NCI-H1105 treated with DMSO at 0.1 percent for 48 hours (cell line): ENCODE results near the gene CKM.
"Not testable (repeated sequence)": the region's sequence is repeated elsewhere in the genome, so short reads cannot be mapped to it uniquely, and the experiment has no call there.

Source experiments
- DNase-seq: peaks from one replicate; lab custom pipeline; 2025; lab: John Stamatoyannopoulos, UW

Gene CKM

DNA sequence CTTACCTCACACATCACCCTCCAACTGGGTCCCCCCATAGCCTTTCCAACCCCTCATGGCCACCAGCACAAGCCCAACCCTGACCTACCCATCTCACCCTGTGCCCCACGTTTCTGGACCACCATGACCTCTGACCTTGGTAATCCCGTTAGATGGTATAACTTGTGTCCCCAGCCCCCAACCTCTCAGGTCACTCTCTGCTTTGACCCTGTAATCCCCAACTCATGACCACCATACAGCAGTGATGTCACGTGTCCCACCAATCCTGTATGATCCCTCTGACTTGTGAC lies 26.4 kb upstream of the CKM start:
- no peak for DNase-seq

DNA sequence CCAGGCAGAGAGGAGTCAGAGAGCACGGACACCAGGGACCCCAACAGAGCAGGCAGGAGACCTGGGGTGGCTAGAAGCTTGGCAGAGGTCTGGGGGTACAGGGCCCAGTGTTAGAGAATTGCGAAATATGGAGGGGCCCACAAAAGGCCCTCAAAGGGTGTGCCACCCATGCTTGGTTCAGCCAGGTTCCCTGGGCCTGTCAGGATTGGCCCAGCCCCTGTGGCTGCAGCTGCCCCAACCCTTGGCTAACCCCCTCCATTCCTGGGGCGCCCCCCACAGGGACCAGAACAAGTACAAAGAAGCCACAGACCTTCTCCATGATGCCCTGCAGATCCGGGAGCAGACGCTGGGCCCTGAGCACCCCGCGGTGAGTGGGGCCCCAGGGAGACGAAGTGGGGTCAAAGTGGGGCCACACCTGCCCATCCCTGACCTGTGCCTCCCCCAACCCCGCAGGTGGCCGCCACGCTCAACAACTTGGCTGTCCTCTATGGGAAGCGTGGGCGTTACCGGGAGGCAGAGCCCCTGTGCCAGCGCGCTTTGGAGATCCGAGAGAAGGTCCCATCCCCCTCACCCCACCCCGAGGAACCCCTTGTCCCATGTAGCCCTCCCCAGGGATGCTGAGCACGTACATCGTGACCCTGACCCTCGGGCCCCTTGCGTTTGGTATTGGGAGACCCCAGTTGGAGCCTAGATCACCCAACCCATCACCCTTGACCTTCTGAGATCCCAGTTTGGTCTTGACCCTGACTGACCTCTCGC lies 25.9 kb upstream of the CKM start:
- no peak for DNase-seq

DNA sequence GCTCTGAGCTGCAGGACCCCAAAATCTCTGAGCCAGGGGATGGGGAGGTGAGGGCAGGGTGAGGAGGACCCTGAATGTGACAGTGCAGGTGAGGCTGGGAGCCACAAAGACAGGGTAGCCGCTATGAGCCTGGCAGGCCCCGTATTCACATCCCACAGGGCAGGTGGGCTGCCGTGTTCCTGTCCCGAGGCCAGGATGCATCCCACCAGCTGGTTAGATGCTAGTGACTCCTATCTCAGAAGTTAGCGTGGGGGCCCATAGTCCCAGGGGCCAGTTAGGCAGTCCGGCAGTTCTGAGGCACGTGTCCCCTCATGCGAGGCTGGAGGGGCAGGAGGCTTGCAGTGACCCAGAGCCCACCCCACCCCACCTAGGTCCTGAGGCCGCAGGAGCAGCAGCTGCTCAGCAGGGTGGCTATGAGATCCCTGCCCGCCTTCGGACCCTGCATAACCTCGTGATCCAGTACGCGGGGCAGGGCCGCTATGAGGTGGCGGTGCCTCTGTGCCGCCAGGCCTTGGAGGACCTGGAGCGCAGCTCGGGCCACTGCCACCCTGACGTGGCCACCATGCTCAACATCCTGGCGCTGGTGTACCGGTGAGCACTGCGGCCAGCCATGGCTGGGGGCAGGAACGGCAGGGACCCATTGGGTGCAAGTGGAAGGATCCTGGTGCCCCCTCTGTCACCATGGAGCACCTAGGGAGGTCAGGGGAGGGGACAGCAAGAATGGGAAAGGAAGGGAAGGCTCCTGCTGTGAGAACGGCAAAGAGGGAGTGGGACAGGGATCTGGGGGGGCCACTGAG lies 25.1 kb upstream of the CKM start:
- no peak for DNase-seq

DNA sequence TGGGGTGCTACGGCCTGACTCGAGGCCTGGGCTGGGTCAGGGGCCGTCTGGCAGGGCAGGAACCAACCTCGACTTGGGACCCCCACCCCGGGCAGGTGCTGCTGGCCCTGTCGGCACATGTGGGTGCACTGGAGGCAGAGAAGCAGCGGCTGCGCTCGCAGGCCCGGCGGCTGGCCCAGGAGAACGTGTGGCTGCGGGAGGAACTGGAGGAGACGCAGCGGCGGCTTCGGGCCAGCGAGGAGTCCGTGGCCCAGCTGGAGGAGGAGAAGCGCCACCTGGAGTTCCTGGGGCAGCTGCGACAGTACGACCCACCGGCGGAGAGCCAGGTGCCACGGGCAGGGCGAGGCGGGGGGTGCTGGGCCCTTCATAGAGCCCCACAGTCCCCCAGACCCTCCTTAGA lies 23.8 kb upstream of the CKM start:
- no peak for DNase-seq

DNA sequence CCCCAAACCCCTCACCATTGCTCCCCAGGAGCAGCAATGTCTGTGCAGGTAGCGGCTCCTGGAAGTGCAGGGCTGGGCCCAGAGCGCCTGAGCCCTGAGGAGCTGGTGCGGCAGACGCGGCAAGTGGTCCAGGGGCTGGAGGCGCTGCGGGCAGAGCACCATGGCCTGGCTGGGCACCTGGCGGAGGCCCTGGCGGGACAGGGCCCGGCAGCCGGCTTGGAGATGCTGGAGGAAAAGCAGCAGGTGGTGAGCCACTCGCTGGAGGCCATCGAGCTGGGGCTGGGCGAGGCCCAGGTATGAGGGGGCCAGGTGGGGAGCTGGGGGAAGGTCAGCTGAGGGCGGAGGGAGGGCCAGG lies 22.8 kb upstream of the CKM start:
- no peak for DNase-seq

DNA sequence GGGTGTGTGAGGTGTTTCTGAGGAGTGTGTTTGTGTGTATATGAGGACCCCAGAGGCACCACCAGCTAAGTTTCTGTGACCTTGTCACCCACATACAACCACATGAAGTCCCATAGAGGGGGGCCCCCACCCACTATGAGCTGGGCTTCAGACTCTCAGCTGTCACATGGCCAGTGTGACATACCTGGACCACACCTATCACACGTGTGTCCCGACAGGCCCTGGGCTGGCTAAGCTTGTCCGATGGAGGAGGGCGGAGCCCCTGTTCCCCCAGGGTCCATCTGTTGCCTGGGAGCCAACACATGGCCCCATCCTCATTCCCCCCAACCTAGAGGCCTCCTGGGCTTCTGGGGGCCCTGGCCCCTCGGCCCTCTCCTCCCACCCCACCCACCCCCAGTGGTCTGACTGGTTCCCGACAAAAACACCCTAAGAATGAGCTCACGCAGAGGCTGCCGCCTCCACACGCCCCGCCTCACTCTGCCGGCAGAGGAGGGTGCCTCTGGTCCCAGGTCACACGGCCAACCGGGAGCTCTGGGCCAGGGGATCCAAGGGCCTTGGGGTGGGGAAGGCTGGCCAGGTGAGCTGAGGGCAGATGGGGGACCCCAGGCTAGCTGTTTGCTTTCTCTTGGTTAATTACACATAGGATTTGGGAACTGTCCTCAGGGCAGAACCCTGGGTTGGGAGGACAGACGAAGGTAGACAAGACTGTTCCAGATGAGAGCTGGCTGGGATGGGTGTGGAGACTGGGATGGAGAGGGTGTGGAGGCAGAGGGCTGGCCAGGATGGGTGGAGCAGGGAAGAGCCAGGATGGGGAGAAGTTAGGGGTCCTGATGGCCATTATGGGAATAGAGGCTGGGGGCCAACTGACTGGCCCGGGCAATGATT lies 22.2 kb upstream of the CKM start:
- DNase-seq: no peak

DNA sequence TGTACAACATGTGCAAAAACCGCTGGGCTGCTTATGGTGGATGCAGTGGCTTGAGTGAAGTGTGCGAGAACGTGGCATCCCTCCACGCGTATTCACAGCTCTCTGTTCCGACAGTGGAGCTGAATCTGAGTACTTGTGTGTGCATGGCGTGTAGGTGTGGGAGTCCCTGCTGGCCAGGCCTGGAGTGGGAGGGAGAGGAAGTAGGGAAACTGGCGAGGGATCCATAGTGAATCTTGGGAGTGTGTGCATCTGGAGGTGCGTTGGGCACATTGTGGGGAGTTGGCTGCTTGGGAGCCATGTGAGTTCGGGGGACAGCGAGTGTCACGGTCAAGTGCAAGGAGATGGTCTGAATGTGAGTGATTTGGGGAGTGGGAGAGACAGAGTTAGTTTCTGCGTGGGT lies 20.2 kb upstream of the CKM start:
- DNase-seq: no peak

DNA sequence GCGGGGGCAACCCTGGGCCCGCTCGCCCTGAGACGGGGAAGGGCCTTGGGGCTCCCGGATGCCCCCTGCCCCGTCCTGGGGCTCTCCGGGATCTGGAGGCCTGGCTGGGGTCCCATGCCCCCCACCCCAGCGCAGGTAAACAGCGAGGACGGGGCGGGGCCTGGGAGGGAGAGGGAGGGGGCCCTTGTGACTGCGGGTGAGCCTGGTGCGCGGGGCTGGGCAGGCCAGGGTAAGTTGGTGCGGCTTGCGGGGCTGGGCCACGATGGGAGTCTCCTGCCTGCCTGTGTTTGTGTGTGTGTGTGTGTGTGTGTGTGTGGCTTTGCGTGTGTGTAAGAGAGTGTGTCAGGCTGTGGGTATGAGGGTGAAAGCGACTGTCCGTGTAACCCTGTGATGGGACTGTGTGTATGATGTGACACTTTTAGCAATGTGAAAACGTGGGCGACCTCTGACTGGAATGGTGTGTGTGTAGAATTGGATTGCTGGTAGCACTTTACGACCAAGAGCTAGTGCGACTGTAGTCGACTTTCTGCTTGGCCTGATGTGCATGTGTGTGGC lies 18.3 kb upstream of the CKM start:
- no peak for DNase-seq

DNA sequence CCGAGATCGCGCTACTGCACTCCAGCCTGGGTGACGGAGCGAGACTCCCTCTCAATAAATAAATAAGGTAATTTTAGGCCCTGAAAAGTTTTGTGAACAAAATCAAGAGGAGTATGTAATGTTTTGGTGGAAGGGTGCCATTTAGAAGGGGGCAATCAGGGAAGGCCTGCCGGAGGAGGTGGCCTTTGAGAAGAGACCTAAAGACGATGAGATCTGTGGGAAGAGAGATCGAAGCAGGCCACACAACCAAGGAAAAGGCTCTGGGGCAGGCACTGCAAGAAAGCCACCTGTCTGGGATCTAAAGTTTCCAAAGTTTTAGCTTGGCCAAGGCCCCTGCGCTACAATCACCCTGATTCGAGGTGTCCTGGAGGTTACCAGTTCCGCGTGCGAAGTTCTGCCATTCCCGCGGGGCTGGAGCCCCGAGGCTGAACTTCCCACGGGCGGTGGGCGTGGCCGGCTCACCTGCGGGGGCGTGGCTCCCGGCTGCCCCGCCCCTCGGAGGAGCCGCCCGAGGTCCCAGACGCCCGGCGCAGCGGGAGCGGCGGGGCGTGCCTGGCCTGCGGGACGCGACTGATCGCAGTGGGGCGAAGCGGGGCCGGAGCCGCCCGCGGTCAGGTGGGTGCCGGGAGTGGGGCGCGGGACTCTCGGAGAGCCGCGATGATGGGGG lies 17.7 kb upstream of the CKM start, which contains the start of gene KLC3:
Gene KLC3, plus strand, starts transcription at position 519 of the 667 bp plus-strand sequence. CDS start 4,792 bp downstream, outside the sequence.
- DNase-seq: peak; percentile 44

DNA sequence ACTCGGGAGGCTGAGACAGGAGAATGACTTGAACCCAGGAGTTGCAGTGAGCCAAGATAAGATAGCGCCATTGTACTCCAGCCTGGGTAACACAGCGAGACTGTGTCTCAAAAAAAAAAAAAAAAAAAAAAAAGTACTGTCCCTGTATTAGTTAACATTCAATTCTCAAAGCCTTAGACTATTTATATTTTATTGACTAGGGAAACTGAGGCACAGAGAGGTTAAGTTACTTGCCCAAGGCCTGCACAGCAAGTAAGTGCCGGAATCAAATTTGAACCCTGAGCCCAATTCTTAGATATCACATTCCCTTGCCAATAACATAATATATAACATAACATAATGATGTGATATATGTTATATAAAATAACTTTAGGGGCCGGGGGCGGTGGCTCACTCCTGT lies 17.0 kb upstream of the CKM start:
- DNase-seq: no peak

DNA sequence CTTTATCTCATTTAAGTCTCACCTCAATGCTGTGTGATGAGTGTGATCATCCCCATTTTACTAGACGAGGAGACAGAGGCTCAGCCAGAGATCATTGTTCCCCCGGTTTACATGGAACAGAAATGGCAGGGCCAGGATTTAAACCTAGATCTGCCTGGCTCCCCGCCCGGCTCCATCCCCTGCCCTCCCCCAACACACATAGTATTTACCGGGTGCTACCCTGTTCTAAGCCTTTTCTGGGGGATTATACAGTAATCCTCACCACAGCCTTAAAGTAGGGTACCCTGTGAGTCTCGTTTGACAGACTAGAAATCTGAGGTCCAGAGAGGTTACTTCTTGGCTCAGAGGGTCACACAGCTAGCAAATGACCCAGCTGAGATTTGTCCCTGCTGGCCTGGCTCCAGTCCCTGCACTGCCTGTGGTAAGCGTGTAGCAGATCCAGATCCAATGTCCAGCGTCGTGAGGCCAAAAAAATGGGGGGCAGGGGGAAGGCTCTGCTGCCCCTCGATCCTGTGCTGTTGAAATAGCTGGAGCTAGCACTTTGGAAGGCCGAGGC lies 14.1 kb upstream of the CKM start:
- no peak for DNase-seq

DNA sequence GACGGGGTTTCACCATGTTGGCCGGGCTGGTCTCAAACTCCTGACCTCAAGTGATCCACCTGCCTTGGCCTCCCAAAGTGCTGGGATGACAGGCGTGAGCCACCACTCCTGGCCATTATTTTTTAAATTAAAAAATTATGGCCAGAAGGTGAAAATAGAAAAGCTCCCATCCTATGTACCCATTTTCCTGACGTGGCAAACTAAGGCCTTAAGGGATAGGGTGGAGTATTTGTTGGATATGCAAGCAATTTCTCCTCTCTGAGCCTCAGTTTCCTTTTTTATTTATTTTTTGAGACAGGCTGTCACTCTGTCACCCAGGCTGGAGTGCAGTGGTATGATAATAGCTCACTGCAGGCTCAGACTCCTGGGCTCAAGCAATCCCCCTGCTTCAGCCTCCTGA lies 12.2 kb upstream of the CKM start:
- not testable (repeated sequence) for DNase-seq

DNA sequence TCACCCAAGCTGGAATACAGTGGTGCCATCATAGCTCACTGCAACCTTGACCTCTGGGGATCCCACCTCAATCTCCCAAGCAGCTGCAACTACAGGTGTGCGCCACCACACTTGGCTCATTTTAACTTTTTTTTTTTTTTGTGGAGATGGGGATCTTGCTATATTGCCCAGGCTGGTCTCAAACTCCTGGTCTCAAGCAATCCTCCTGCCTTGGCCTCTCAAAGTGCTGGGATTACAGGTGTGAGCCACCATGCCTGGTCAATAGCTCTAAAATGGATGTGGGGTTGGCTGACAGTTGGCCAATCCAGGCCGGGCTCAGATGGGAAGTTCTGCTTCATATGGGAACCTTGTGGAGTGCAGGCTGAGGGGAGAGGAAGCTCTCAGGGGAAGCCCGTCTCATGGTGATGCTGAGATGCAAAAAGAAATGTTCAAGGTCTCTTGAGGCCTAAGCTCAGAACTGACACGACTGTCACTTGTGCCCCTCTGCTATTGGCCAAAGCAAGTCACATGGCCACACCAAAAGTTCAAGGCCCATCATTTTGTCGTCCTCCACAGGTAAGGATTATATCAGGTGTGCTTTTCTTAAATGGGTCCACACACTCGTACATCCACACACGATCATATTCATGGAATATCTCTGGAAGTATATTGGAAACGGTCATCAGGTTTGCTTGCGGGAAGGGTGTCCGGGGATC lies 11.1 kb upstream of the CKM start:
- DNase-seq: no peak

DNA sequence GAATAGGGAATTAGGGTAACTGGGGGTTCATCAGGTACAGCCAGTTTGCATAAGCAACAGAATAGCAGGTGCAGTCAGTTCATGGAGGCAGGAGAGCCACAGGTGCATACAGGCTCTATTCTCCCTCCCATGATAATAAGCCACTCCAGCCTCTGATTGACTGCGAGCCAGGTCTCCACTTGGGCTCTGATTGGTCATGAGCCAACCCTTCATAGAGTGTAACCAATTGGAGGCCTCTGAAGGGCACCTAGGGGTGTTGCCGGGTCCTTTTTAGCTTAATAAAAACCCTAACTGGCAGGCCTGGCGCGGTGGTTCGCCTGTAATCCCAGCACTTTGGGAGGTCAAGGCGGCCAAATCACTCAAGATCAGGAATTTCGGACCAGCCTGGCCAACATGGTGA lies 8.7 kb upstream of the CKM start:
- peak; percentile 3 for DNase-seq

DNA sequence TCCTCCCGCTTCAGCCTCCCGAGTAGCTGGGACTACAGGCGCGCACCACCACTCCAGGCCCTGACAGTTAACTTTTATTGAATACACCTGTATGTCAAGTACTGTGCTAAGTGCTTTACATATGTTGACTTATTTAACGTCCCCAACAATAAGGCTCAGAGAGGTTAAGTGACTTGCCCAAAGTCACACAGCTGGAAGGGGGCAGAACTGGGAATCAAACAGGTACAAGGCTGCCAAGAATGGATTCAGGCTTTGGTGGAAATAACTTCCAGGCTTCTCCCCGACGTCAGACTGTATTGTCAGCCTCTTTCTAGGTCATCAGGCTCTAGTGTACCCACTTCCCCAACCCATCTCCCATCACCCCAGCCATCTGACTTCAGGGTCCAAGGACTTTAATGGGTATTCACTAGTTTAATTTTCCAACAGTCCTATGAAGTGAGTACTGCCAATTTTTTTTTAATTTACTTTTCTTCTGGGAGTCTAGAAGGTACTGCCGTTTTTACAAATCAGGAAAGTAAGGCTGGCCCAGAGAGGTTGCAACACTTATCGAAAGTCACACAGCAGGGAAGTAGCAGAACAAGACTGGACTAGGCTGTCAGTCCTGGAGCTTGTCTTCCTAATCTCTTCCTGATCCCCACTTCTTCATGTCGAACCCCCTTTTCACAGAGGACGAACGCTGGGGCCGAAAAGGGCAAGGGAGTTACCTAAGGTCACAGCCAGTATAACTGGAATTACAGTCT lies 4.9 kb upstream of the CKM start:
- DNase-seq: no peak

DNA sequence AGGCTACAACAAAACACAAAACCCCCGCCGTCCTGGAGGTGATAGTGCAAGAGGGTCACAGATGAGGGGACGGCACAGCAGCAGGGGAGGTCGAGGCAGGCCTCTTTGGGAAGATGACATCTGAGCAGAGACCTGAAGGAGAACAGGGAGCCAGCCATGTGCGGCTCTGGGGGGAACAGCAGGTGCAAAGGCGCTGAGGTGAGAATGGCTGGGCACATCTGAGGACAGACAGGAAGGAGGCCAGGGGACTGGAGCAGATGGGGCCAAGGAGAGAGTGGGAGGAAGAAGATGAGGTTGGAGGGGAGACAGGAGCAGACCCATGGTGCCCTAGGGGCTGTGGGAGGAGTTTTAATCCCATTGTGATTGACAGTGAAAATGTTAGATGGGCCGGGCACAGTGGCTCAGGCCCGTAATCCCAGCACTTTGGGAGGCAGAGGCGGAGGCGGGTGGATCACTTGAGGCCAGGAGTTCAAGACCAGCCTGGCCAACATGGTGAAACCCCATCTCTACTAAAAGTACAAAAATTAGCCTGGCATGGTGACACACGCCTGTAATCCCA lies 1.8 kb upstream of the CKM start:
- DNase-seq: no peak

DNA sequence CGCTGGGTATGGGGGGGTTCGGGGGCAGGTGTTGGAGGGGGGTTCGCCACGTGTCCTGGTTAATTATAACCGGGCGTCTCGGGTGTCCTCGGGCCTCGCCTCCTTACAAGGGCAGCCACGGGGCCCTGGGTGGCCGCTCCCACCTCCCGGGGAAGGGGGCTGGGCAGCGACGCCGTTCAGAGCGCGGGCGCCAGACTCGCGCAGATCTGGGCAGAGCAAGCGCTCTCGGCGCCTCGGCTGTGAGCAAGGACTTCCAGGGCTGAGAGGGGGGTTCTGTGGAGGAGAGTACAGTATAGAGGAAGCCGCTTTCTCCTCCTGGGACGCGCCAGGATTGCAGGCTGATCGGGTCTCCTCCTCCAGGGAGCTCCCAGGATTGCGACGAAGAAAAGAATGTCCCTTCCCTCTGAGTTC lies 1.0 kb upstream of the CKM start:
- no peak for DNase-seq

DNA sequence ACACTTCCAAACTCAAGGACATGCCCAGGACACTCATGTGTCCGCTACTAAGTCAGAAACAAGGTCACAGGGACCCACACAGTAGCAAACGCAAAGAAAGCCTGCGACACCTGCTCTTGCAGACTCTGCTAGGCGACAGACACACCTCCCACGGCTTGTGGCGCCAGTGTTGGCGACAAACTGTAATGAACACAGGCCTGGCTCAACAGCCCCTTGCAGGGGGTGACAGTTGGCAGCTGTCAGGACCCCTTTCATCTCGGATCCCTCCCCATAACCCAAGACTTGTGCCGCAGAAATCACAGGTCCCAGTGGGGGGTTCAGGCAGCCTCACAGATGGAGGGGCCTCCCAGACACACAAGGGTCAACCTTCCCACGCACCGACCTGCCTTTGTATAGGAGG lies 364 bp downstream of the CKM start:
- DNase-seq: peak; percentile 37

DNA sequence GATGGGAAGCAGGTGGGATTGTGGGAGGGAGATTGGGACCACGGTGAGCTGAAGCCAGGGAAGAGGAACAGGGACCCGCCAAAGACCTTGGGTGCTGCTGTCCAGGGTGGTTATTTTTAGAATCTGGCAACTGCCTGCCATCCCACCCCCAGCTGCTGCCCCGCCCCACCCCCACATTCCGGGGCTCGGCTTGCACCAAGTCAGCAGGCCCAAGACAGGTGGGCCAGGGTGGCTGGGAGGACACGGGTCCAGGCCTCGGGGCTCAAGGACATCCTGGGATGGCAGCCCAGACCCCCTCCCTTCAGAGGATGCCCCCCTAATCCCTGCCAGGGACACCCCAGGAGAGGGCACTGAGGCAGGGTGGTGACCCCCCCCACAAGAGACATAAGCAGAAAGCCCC lies 827 bp downstream of the CKM start:
- DNase-seq: no peak
